H1 (cell line): Measurements from ENCODE around the gene CYTH1.

Experiments used
- EGR1 ChIP-seq: IDR thresholded peaks from 2 replicates; pipeline ENCODE4 v1.6.1; 2011; ENCODE audit warnings: low read depth, low read length, borderline replicate concordance
- POLR2A ChIP-seq, 2 experiments: IDR thresholded peaks; 1 replicate in 1 of 2; 2 replicates in 1 of 2; pipeline ENCODE4 v1.6.1; 2011; ENCODE audit warnings: low read depth in 2 of 2, low read length in 2 of 2, mild to moderate bottlenecking in 2 of 2; ENCODE audit errors: control extremely low read depth in 1 of 2
- POU5F1 ChIP-seq: IDR thresholded peaks from 2 replicates; pipeline ENCODE4 v1.6.1; 2011; ENCODE audit warnings: low read depth, mild to moderate bottlenecking, low read length, moderate library complexity
- SP2 ChIP-seq: IDR thresholded peaks from 2 replicates; pipeline ENCODE4 v1.6.1; 2012; ENCODE audit warnings: mild to moderate bottlenecking, low read length, inconsistent platforms
- TF ChIP-seq, protein P1 (sequence below), 3 experiments: IDR thresholded peaks; 1 replicate in 2 of 3; 2 replicates in 1 of 3; pipeline versions ENCODE4 v1.5.1 to v1.6.1; 2011; ENCODE audit warnings: low read length in 3 of 3, mild to moderate bottlenecking in 3 of 3, inconsistent platforms in 2 of 3, low read depth in 1 of 3, moderate library complexity in 1 of 3; ENCODE audit not compliant: insufficient read depth in 1 of 3; ENCODE audit errors: control extremely low read depth in 1 of 3

DNA sequence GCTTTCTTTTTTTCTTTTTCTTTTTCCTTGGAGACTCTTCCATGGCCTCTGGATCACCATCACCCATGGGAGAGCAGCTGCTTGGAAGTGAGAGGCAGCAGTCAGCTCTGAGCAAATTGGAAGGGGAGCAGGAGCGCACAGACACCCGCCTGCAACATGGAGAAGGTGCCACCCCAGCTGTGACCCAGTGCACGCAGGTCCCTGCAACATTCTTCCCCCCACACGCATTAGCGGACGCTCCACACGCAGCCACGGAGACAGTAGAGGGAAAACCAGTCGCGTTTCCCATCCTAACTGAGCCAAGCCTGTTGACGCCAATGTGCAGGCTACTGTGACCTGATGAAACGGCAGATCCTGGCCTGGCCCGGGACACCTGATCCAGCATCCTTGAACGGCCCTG is 20.4 kb upstream of the CYTH1 start:
- no peak for TF ChIP-seq POU5F1
- TF ChIP-seq SP2 = no peak
- no peak for TF ChIP-seq EGR1
- TF ChIP-seq POLR2A (IDR thresholded peaks at IDR 0.05; ENCODE audit: control extremely low read depth in 1 of 2, low read depth in 2 of 2, low read length in 2 of 2) = no peak
- TF ChIP-seq, protein P1, sequence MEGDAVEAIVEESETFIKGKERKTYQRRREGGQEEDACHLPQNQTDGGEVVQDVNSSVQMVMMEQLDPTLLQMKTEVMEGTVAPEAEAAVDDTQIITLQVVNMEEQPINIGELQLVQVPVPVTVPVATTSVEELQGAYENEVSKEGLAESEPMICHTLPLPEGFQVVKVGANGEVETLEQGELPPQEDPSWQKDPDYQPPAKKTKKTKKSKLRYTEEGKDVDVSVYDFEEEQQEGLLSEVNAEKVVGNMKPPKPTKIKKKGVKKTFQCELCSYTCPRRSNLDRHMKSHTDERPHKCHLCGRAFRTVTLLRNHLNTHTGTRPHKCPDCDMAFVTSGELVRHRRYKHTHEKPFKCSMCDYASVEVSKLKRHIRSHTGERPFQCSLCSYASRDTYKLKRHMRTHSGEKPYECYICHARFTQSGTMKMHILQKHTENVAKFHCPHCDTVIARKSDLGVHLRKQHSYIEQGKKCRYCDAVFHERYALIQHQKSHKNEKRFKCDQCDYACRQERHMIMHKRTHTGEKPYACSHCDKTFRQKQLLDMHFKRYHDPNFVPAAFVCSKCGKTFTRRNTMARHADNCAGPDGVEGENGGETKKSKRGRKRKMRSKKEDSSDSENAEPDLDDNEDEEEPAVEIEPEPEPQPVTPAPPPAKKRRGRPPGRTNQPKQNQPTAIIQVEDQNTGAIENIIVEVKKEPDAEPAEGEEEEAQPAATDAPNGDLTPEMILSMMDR (IDR thresholded peaks at IDR 0.05; ENCODE audit: control extremely low read depth in 1 of 3, insufficient read depth in 1 of 3, low read depth in 1 of 3, low read length in 3 of 3) = no peak
